ENCODE data around the gene CPTP. TPM values are rescaled to one million over a fixed set of nuclear protein-coding genes. Genes with fewer than 3 reads are reported as not detected.

Gene CPTP
- total RNA-seq, 4 donors from 2014 or later: 8.5 to 18.6 (median 11.5) TPM

DNA sequence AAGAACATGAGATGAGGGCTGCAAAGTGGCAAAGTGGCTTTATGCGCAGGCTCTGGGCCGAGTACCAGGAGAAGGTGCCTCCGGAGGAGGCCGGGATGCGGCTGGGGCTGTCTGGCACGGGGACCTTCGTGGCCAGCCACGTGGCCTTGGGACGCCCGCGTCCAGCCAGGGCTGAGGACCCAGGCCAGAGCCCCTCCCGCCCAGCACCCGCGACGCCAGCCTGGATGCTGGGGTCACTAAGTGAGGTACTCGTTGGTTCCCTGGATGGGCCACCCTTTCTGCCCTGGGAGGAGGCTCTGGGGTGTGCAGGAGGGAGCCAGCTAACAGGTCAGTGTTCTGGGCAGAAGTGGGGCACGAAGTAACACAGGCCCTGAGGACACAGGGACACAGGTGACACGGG lies 31.8 kb upstream of the CPTP start:
- no peak for DNase-seq (ENCODE audit: low spot score)
- TF ChIP-seq, protein P1, sequence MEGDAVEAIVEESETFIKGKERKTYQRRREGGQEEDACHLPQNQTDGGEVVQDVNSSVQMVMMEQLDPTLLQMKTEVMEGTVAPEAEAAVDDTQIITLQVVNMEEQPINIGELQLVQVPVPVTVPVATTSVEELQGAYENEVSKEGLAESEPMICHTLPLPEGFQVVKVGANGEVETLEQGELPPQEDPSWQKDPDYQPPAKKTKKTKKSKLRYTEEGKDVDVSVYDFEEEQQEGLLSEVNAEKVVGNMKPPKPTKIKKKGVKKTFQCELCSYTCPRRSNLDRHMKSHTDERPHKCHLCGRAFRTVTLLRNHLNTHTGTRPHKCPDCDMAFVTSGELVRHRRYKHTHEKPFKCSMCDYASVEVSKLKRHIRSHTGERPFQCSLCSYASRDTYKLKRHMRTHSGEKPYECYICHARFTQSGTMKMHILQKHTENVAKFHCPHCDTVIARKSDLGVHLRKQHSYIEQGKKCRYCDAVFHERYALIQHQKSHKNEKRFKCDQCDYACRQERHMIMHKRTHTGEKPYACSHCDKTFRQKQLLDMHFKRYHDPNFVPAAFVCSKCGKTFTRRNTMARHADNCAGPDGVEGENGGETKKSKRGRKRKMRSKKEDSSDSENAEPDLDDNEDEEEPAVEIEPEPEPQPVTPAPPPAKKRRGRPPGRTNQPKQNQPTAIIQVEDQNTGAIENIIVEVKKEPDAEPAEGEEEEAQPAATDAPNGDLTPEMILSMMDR (IDR thresholded peaks at IDR 0.05): no peak
- no peak for ATAC-seq (ENCODE audit: low FRiP score)

DNA sequence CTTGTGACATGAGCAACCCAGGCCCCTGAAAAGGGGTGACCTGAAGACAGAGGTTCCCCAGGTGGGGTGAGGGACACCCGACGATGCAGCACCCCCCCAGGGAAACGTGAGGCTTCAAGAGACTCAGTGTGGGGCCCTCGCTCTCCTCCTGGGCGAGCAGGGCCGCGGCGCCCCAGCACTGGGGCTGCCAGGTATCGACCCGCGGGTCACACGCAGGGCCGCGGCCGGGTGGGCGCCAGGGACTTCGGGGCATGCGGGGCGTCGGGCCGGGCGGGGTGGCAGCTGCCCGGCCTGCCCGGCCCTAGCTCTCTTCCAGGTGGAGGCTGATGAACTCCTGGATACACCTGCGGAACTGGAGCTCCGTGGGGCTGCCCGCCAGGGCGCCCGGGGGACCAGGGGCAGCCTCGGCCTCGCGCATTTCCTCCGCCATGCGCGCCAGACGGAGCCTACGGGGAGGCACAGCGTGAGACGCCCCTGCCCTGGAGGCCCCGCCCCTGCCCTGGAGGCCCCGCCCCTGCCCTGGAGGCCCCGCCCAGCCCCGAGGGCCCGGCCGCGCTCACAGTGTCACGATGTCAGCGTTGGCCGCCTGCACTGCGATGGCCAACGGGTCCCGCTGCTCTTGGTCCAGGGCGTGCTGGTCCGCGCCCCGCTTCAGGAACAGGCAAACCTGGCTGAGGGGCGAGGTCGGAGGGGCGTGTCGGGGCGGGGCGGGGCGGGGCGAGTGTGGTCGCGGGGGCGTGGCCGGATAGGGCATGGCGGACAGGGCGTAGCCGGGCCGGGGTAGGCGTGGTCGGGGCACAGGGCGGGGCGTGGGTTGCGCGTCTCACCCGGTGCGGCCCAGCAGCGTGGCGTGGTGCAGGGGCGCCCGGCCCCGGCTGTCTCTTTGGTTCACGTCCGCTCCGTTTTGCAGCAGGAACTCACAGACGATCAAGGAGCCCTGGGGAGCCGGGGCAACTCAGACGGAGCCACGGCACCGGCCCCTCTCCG lies 31.0 kb upstream of the CPTP start:
- TF ChIP-seq, protein P1 (IDR thresholded peaks at IDR 0.05): no peak
- ATAC-seq (ENCODE audit: low FRiP score) (no peak), DNase-seq (ENCODE audit: low spot score) (no peak)

DNA sequence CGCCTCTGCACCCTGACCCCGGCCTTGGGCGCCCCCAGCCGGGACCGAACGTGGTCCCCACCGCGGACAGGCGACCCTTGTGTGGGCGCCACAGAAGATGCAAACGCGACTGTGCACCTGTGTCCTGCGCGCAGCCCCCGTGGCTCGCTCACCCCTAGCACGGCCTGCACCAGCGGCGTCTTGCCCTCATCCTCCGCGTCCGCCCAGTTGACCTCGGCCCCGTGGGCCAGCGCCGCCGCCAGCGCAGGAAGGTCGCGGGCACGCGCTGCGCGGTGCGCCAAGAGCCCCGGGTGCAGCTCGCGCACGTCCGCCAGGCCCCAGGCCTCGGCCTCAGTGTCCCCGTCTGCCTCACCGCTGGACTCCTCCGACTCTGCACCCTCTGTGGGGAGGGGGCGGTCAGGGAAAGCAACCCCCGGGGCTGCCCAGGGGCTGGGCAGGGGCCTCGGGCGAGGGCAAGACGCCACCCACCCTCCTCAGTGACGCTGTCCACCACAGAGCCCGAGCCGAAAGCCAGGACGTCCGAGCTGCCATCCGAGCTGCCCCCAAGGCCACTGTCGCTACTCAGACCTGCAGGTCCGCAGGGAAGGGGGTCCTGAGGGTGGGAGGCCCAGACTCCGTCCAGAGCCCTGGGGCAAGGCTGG lies 30.2 kb upstream of the CPTP start:
- no peak for ATAC-seq (ENCODE audit: low FRiP score)
- TF ChIP-seq, protein P1 (IDR thresholded peaks at IDR 0.05): no peak
- DNase-seq (ENCODE audit: low spot score): no peak

DNA sequence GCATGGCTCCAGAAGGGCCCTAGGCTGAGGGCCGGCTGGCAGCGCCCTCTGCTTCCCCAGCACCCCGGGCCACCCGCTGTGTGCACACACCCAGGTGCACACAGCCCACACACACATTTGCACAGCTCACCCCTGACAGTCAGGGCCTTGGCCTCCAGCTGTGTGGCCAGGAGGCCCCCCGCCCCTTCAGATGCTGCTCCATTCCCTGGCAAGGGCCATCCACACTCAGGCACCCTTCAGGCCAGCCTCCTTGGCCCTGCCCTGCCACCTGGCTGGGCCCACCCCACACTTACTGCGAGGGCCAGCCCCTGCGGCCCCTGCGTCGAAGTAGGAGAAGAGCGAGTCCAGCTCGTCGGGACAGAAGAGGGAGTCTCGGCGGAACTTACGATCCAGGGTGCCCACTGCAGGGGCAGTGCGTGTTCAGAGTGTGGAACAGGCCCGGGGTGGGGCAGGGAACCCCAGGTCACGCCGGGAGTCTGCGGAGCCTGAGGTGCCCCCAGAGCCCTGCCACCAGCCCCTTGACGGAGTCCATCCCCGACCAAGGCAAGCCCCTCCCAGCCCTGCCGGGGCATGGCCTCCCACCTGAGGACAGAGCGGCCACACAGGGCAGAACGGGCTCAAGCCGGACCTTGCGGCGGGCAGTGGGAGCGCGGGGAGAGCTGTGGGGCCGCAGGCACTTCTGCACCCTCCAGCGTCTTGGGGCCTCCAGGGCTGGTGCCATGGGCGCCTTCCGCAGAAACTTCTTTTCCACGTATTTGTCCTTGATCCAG lies 29.3 kb upstream of the CPTP start:
- ATAC-seq (ENCODE audit: low FRiP score): no peak

DNA sequence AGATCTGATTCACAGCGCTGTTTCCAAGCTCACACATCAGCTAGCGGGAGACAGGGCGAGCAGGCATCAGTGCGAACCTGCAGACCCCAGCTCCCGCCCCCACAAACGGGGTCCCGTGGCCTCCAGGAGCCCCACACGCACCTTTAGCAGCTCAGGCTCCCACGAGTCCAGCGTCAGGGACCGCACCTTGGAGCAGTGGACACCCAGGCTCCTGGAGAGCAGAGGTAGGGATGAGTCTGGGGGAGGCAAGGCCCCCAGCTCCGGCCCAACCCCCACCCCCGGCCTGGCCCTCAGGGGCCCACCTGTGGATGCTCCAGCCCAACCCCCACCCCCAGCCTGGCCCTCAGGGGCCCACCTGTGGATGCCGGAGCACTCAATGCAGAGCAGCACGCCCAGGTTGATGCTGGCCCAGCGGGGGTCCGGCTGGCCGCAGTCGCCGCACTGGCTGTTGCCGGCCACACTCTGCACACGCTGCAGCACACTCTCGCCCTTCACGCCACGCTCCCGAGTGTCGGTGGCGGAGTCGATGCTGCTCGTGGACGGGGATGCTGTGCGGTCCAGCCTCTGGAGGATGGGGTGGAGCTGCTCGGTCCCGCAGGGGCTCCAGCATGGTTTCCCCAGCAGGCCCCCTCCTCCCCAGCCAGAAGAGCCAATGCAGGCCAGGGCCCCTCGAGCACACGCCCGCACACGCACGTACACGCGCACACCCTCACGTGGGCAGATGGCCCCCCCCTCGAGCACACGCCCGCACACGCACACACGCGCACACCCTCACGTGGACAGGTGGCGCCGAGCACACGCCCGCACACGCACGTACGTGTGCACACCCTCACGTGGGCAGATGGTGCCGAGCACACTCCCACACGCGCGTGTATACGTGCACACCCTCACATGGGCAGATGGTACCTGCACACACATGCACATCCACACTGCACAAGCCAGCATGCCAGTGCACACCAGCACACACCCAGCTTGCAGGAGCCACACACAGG lies 28.2 kb upstream of the CPTP start:
- DNase-seq (ENCODE audit: low spot score) (no peak), ATAC-seq (ENCODE audit: low FRiP score) (no peak)
- TF ChIP-seq, protein P1 (IDR thresholded peaks at IDR 0.05): no peak

More for the DNA sequence above, 29.3 kb upstream of the CPTP start:
- TF ChIP-seq, protein P1 (IDR thresholded peaks at IDR 0.05): no peak
- no peak for DNase-seq (ENCODE audit: low spot score)

Data from omental fat pad (tissue), 4 donors.